Upper lobe of left lung (tissue), 6 donors: Measurements from ENCODE around the gene AVPI1. TPM values are rescaled to one million over a fixed set of nuclear protein-coding genes. Genes with fewer than 3 reads are reported as not detected.
A peak's percentile ranks its signal among the peaks of the same experiment; 100 is the strongest.

Source experiments
- ATAC-seq, 2 donors: fragments of 200-7000 bp; cut with Tn5 transposase; one replicate each; pipeline ENCODE4 v1.9.1; 2022; ENCODE audit warnings: mild to moderate bottlenecking in 2 of 2, moderate library complexity in 2 of 2; ENCODE audit not compliant: low FRiP score in 2 of 2
- DNase-seq, 2 donors: peaks; one replicate each; pipeline ENCODE4 v3.0.0-alpha.2; 2019 to 2020
- H3K27ac ChIP-seq, 4 donors: fragments of 200-600 bp; sonication (generic); one replicate each; pipeline ENCODE4 v1.5.1; 2016 to 2019
- H3K27me3 ChIP-seq, 4 donors: fragments of 200-600 bp; sonication (generic); one replicate each; pipeline ENCODE4 v1.5.1; 2017 to 2019
- H3K36me3 ChIP-seq, 4 donors: fragments of 200-600 bp; sonication (generic); one replicate each; pipeline ENCODE4 v1.5.1; 2016 to 2019
- H3K4me1 ChIP-seq, 4 donors: fragments of 200-600 bp; sonication (generic); one replicate each; pipeline ENCODE4 v1.5.1; 2018 to 2019
- H3K4me3 ChIP-seq, 4 donors: fragments of 200-600 bp; sonication (generic); one replicate each; pipeline ENCODE4 v1.5.1; 2017 to 2019; ENCODE audit warnings: mild to moderate bottlenecking in 2 of 4, moderate library complexity in 1 of 4
- H3K9me3 ChIP-seq, 4 donors: fragments of 200-600 bp; sonication (generic); one replicate each; pipeline ENCODE4 v1.5.1; 2018 to 2019
- CTCF ChIP-seq, 6 experiments: fragments of 450-650 bp in 4 of 6; fragments of 200-600 bp in 2 of 6; sonication (generic) in 2 of 6; IDR thresholded peaks; one replicate each; pipeline ENCODE4 v1.5.1; 2016 to 2019; ENCODE audit warnings: antibody characterized with exemption in 6 of 6
- EP300 ChIP-seq, 4 donors: sonication (generic); formaldehyde crosslinking; IDR thresholded peaks; one replicate each; pipeline ENCODE4 v1.5.1; 2017; ENCODE audit warnings: antibody characterized with exemption in 4 of 4, control low read depth in 2 of 4
- POLR2A ChIP-seq, 4 donors: fragments of 450-650 bp; IDR thresholded peaks; one replicate each; pipeline ENCODE4 v1.5.1; 2016 to 2017; ENCODE audit warnings: antibody characterized with exemption in 4 of 4, mild to moderate bottlenecking in 2 of 4
- POLR2AphosphoS5 ChIP-seq, 2 donors: sonication (generic); formaldehyde crosslinking; IDR thresholded peaks; one replicate each; pipeline ENCODE4 v1.5.1; 2017; ENCODE audit warnings: antibody characterized with exemption in 2 of 2
- WGBS, 2 donors: methylation state at CpG; one replicate each; pipeline ENCODE4 v1.1.5; 2017 to 2018; 5-methylcytosine and 5-hydroxymethylcytosine counted together
- total RNA-seq, 6 donors: library from RNA; depleted of rRNA in 4 of 6; stranded (reverse); fragments of >200 nt in 4 of 6; gene quantifications; one replicate each; pipeline versions ENCODE4 v1.1.0 to v1.2.1, GENCODE V29; 2016 to 2021
- donor health status: DM: no; HTN: no; CAD: no; lungs with moderate emphysema.
- donor health status: DM: no; HTN: yes; CAD: no; lungs with severe emphysema.

The AVPI1 gene
- 10 to 100 TPM; 25.2 to 62.5 (median 45.0) TPM for total RNA-seq

- Histone ChIP-seq H3K36me3 (no peaks in the 10 kb centered on the region), H3K9me3 (no peaks in the 10 kb centered on the region), H3K4me1 (peaks cover 32 to 68% (median 59%) of the 10 kb centered on the region in 4 donors), H3K4me3 (peak within 1 kb of the TSS; percentile 58 to 72 (median 62)), H3K27me3 (no peaks in the 10 kb centered on the region), H3K27ac (peak within 1 kb of the TSS; percentile 83 to 98 (median 91))
- TF ChIP-seq POLR2A (IDR thresholded peaks at IDR 0.05) (peak in 3 of 4 donors; percentile 96 to 99 (median 98)), EP300 (IDR thresholded peaks at IDR 0.05) (peak in 2 of 4 donors; percentile 75 to 97), CTCF (IDR thresholded peaks at IDR 0.05) (peak in 1 of 6 experiments; percentile 36), POLR2AphosphoS5 (IDR thresholded peaks at IDR 0.05) (peak; percentile 82 to 99)
- 0 to 1% methylated on average over 4 to 33 of the region's 78 CpGs for WGBS, 2 donors
- DNase-seq (peak; percentile 99 to 100), ATAC-seq (peak; percentile 95 to 98)
These were observed at the start of gene AVPI1 for GRCh38 chr10:97686962-97687784. TSS of gene AVPI1 (minus strand) at chr10:97687241. CDS start at chr10:97679905, 7,336 bp downstream.

DNA sequence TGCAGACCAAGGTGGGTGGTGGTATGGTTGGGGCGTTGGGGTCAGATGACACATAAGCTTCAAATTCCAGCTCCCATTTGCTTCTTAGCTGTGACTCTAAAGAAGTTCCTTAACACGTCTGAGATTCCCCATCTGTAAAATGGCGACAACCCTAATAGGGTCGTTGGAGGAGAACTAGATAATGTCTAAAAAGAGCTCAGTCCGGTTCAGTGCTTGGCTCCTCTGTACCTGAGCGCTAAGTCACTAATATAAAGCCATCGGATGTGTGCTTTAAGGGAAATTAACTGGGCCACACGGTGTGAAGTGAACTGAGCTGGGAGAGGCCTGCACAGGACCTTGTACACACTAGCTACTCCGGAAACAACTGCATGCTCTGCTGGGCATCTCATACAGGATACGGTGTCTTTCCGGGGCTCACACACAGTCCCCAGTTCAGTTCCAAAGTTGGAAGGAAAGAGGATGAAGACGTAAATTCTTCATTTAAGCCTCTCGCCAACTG lies 49.4 kb upstream of the AVPI1 start:
- Histone ChIP-seq H3K27ac (peak overlapping the region; percentile 93 to 98 (median 96)), H3K4me1 (peaks cover 10 to 20% (median 18%) of the 10 kb centered on the region in 4 donors), H3K36me3 (peaks cover 2 to 30% (median 4%) of the 10 kb centered on the region in 4 donors), H3K9me3 (no peaks in the 10 kb centered on the region), H3K27me3 (no peaks in the 10 kb centered on the region), H3K4me3 (peak overlapping the region; percentile 83 to 97 (median 94))
- ATAC-seq: peak; percentile 5 to 54
- TF ChIP-seq EP300 (IDR thresholded peaks at IDR 0.05): no peak
- TF ChIP-seq CTCF (IDR thresholded peaks at IDR 0.05): no peak
- TF ChIP-seq POLR2A (IDR thresholded peaks at IDR 0.05): no peak
- TF ChIP-seq POLR2AphosphoS5 (IDR thresholded peaks at IDR 0.05): no peak
- DNase-seq: no peak
- WGBS, 2 donors: 68 to 82% methylated on average over 10 to 13 of the region's 13 CpGs

DNA sequence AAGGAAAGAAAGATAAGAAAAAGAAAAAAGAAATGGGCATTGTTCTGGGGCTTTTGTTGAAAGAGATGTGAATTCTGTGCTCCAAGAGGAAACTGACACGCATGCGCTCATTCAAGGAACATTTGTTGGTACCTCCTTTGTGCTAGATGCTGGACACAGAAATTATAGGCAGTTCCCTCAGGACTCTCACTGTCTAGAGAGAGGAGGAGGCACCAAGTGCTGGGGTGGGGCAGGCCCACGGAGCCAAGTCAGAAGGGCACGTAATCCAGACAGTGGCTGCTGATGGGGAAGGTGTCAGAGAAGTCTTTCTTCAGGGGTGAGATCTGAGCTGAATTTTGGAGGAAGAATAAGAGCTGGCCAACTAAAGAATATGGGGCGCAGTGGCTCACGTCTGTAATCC lies 47.0 kb upstream of the AVPI1 start:
- ATAC-seq (no peak), DNase-seq (no peak)
- no peak for TF ChIP-seq POLR2AphosphoS5 (IDR thresholded peaks at IDR 0.05)
- Histone ChIP-seq H3K9me3 (no peaks in the 10 kb centered on the region), H3K27me3 (no peaks in the 10 kb centered on the region), H3K4me3 (no peak overlapping the region), H3K27ac (no peak overlapping the region), H3K4me1 (peaks cover 10 to 20% (median 18%) of the 10 kb centered on the region in 4 donors), H3K36me3 (peaks cover 0 to 6% (median 1%) of the 10 kb centered on the region in 4 donors)
- WGBS, 2 donors: 79 to 82% methylated on average over 6 of the region's 6 CpGs

DNA sequence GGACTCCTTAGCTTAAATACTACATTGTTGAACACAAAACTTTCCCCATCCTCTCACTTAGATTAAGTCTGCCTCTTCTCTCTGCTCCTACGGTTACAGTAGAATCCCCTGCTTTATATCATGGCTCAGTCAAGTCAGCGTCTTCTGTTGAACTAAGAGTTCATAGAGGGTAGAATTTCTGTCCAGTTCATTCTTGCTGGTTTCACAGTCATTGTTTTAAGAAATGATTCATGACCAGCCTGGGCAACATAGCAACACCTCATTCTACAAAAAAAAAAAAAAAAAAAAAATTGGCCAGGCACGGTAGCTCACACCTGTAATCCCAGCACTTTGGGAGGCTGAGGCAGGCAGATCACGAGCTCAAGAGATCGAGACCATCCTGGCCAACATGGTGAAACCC lies 46.2 kb upstream of the AVPI1 start:
- DNase-seq (no peak), ATAC-seq (no peak)
- peaks cover 7 to 14% (median 12%) of the 10 kb centered on the region in 4 donors for H3K4me1 ChIP-seq
- H3K4me3 ChIP-seq: no peak overlapping the region
- no peaks in the 10 kb centered on the region for H3K27me3 ChIP-seq
- WGBS, 2 donors: 84 to 85% methylated on average over 5 of the region's 5 CpGs
- no peak overlapping the region for H3K27ac ChIP-seq
- no peaks in the 10 kb centered on the region for H3K9me3 ChIP-seq
- TF ChIP-seq CTCF (IDR thresholded peaks at IDR 0.05) (no peak), EP300 (IDR thresholded peaks at IDR 0.05) (no peak), POLR2AphosphoS5 (IDR thresholded peaks at IDR 0.05) (no peak), POLR2A (IDR thresholded peaks at IDR 0.05) (no peak)
- H3K36me3 ChIP-seq: no peaks in the 10 kb centered on the region

DNA sequence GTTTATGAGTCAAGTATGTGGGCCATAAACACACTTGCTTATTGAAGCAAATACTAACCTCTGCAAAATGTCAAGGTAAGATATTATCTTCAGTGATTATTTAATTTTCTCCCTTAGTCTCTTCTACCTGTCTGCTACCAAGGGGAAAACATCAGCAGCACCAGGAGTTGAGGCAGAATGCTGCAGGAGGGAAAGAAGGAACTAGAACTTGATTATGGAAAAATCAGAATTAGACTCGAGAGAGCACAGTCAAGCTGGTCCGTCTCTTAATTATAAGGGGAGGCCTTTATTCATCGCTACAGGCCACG lies 45.0 kb upstream of the AVPI1 start:
- WGBS, 2 donors: 74 to 79% methylated on average over 4 of the region's 4 CpGs
- no peak for DNase-seq
- H3K4me3 ChIP-seq: no peak overlapping the region

More for the DNA sequence above, 45.0 kb upstream of the AVPI1 start:
- Histone ChIP-seq H3K27me3 (no peaks in the 10 kb centered on the region), H3K4me1 (peaks cover 0 to 6% (median 5%) of the 10 kb centered on the region in 4 donors), H3K9me3 (no peaks in the 10 kb centered on the region), H3K36me3 (no peaks in the 10 kb centered on the region), H3K27ac (no peak overlapping the region)
- no peak for TF ChIP-seq POLR2A (IDR thresholded peaks at IDR 0.05)
- no peak for TF ChIP-seq CTCF (IDR thresholded peaks at IDR 0.05)
- ATAC-seq: no peak
